RPMI8226 (cell line): ENCODE data around the gene PPIL4.

Experiments used
- DNase-seq: peaks from one replicate; pipeline ENCODE4 v3.0.0-alpha.2; 2015

Gene PPIL4

DNA sequence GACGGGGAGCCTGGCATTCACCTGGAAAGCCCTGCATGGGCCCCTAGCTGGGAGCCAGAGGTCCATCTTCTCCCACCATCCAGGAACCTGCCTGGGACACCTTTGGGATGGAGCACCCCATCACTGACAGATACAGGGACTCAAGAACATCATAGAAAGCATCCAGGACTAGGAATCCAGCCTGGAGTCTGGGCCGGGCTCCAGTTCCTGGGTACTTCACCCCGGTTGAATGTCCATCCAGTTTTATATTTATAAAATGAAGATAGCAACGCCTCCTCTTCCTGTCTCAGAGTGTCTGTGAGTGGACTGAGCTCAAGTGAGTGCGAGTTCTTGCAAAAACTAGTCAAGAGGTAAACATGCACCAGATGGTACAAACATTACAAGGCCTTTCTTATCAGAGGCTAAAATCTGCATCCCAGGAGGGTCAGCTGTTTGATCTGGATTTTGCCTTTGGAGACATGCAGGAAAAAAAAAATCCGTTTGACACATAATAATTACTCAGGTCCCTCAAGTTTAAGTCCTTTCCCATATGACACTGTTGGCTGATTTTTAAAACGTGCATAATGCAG, 88.4 kb downstream of the PPIL4 start:
- DNase-seq, result no peak

DNA sequence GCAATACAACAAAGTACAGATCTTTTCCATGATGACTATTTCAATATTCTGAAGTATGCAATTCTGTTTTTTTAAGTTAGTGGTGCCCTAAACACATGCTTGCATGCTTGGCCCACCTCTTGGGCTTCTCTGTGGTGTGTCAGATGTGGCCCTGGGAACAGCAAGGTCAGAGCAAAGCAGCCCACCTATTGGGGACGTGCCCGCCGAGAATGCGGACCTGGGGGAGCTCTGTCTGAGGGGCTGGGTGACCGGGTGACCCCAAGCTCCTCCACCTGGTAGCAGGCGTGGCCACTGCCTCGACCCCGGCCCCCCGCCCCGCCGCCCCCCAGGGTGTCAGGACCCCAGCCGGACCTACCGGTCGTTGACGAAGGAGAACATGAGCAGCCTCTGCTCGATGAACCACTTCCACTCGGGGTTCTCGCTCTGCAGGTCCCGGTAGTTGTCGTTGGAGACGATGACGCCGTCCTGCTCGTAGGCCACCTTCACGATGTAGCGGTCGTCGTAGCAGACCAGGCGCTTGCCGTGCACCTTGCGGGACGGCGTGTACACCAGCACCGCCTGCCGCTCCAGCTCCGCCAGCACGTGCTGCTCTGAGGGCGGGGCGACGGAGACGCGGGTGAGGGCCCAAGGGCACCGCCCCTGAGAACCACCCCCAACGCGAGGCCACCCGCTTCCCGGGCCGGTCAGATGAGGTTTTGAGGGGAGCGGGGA, 89.4 kb downstream of the PPIL4 start:
- DNase-seq, result no peak

DNA sequence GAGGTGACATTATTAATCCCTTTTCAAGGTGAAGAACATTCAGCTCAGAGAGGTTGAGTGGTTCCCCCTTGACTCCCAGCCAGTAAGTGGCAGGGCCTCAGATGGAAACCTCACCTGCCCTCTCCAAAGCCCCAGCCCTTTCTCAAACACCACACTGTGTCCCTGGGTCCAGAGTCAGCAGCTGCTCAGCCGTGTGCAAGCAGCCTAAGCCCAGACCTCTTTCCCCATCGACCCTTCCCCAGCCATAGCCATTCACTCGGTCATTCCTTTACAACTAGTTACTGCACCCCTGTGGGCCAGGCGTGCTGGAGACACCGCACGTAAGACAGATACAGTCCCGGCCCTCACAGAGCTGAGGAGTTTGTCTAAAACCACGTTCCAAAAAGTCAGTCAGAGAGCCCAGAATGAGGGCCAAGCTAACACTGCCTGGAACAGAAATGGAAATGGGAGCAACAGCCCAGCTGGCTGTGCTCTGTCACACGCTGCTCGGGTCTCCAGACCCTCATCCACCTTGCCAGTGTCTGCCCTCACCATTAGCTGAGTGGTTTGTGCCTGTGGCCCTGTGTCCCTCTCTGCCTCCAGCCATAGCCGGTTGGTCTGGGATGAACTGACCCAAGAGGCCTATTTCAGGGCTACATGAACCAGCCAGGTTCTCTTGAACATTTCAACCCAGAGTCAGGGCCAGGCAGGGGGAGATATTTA, 90.7 kb downstream of the PPIL4 start:
- DNase-seq, result no peak
